ENCODE results near the gene CCDC78.

CCDC78 gene

GRCh38 chr16:752007-752312 lies 25.7 kb upstream of the CCDC78 start:
- no peak for DNase-seq (ENCODE audit: low read depth in 1 of 2, low spot score in 1 of 2)
- H3K4me3 ChIP-seq (replicated peaks; ENCODE audit: insufficient read depth, low read length): no peak overlapping the region
- TF ChIP-seq REST (IDR thresholded peaks at IDR 0.05; ENCODE audit: insufficient replicate concordance, low read depth) (no peak), POLR2AphosphoS5 (IDR thresholded peaks at IDR 0.05; ENCODE audit: low read depth) (no peak), CTCF (IDR thresholded peaks at IDR 0.05; ENCODE audit: insufficient read depth, low read length) (no peak), SPI1 (IDR thresholded peaks at IDR 0.05; ENCODE audit: borderline replicate concordance, low read depth) (no peak), GABPA (IDR thresholded peaks at IDR 0.05; ENCODE audit: low read depth) (no peak)
- H3K27me3 ChIP-seq (ENCODE audit: insufficient read depth, poor library complexity, severe bottlenecking): no peaks in the 10 kb centered on the region
- no peak overlapping the region for H3K27ac ChIP-seq (replicated peaks)

GRCh38 chr16:751152-752006 lies 25.1 kb upstream of the CCDC78 start:
- Histone ChIP-seq H3K27me3 (ENCODE audit: insufficient read depth, poor library complexity, severe bottlenecking) (no peaks in the 10 kb centered on the region), H3K4me3 (replicated peaks; ENCODE audit: insufficient read depth, low read length) (no peak overlapping the region), H3K27ac (replicated peaks) (no peak overlapping the region)
- DNase-seq (ENCODE audit: low read depth in 1 of 2, low spot score in 1 of 2): no peak
- TF ChIP-seq SPI1 (IDR thresholded peaks at IDR 0.05; ENCODE audit: borderline replicate concordance, low read depth) (no peak), GABPA (IDR thresholded peaks at IDR 0.05; ENCODE audit: low read depth) (no peak), POLR2AphosphoS5 (IDR thresholded peaks at IDR 0.05; ENCODE audit: low read depth) (no peak), CTCF (IDR thresholded peaks at IDR 0.05; ENCODE audit: insufficient read depth, low read length) (no peak), REST (IDR thresholded peaks at IDR 0.05; ENCODE audit: insufficient replicate concordance, low read depth) (no peak)

- Histone ChIP-seq H3K27ac (replicated peaks) (no peak overlapping the region), H3K4me3 (replicated peaks; ENCODE audit: insufficient read depth, low read length) (no peak overlapping the region), H3K27me3 (ENCODE audit: insufficient read depth, poor library complexity, severe bottlenecking) (no peaks in the 10 kb centered on the region)
Observed at GRCh38 chr16:750485-750884, 24.2 kb upstream of the CCDC78 start.

More at GRCh38 chr16:750485-750884, 24.2 kb upstream of the CCDC78 start:
- no peak for DNase-seq (ENCODE audit: low read depth in 1 of 2, low spot score in 1 of 2)
- TF ChIP-seq POLR2AphosphoS5 (IDR thresholded peaks at IDR 0.05; ENCODE audit: low read depth) (no peak), CTCF (IDR thresholded peaks at IDR 0.05; ENCODE audit: insufficient read depth, low read length) (no peak), REST (IDR thresholded peaks at IDR 0.05; ENCODE audit: insufficient replicate concordance, low read depth) (no peak), SPI1 (IDR thresholded peaks at IDR 0.05; ENCODE audit: borderline replicate concordance, low read depth) (no peak), GABPA (IDR thresholded peaks at IDR 0.05; ENCODE audit: low read depth) (no peak)

Measured in HL-60 (cell line).